MM.1S (cell line): Measurements from ENCODE around the gene PRR23B.

Experiments
- DNase-seq: peaks from one replicate; pipeline ENCODE4 v3.0.0-alpha.2; 2015
- H2AFZ ChIP-seq: fragments of 300-600 bp; sonication (generic); 2 replicates; pipeline ENCODE4 v1.6.0; 2016; ENCODE audit warnings: antibody characterized with exemption, low read length
- H3F3A ChIP-seq: fragments of 300-600 bp; sonication (generic); 2 replicates; pipeline ENCODE4 v1.6.1; 2016; ENCODE audit warnings: mild to moderate bottlenecking, antibody characterized with exemption, low read length, moderate library complexity, mixed read lengths; ENCODE audit not compliant: insufficient read depth
- H3K27ac ChIP-seq: fragments of 300-600 bp; sonication (generic); 2 replicates; pipeline ENCODE4 v1.5.1; 2016; ENCODE audit warnings: mild to moderate bottlenecking, low read length
- H3K27me3 ChIP-seq: fragments of 300-600 bp; sonication (generic); replicated peaks from 2 replicates; pipeline ENCODE4 v1.6.0; 2016; ENCODE audit warnings: low read length; ENCODE audit not compliant: insufficient read depth
- H3K36me3 ChIP-seq: fragments of 300-600 bp; sonication (generic); replicated peaks from 2 replicates; pipeline ENCODE4 v1.6.1; 2016; ENCODE audit warnings: mild to moderate bottlenecking, low read length, mixed read lengths; ENCODE audit not compliant: insufficient read depth
- H3K4me1 ChIP-seq: fragments of 300-600 bp; sonication (generic); 2 replicates; pipeline ENCODE4 v1.6.1; 2016; ENCODE audit warnings: low read length, mixed read lengths
- H3K4me2 ChIP-seq: fragments of 300-600 bp; sonication (generic); 2 replicates; pipeline ENCODE4 v1.6.0; 2016; ENCODE audit warnings: low read depth, low read length
- H3K4me3 ChIP-seq: fragments of 300-600 bp; sonication (generic); 2 replicates; pipeline ENCODE4 v1.5.1; 2016; ENCODE audit warnings: low read length, mixed read lengths
- H3K79me2 ChIP-seq: fragments of 300-600 bp; sonication (generic); 2 replicates; pipeline ENCODE4 v1.6.1; 2016; ENCODE audit warnings: mixed run types, low read length, mixed read lengths
- H3K9ac ChIP-seq: fragments of 300-600 bp; sonication (generic); 2 replicates; pipeline ENCODE4 v1.6.1; 2016; ENCODE audit warnings: low read length, mixed read lengths
- H3K9me2 ChIP-seq: fragments of 300-600 bp; sonication (generic); replicated peaks from 2 replicates; pipeline ENCODE4 v1.6.1; 2016; ENCODE audit warnings: mild to moderate bottlenecking, low read length, mixed read lengths; ENCODE audit not compliant: insufficient read depth
- H3K9me3 ChIP-seq: fragments of 300-600 bp; sonication (generic); replicated peaks from 2 replicates; pipeline ENCODE4 v1.6.1; 2016; ENCODE audit warnings: mild to moderate bottlenecking, low read length, mixed read lengths; ENCODE audit not compliant: insufficient read depth
- H4K20me1 ChIP-seq: fragments of 300-600 bp; sonication (generic); 2 replicates; pipeline ENCODE4 v1.6.1; 2016; ENCODE audit warnings: mild to moderate bottlenecking, low read length, moderate library complexity, mixed read lengths; ENCODE audit not compliant: insufficient read depth
- CTCF ChIP-seq: fragments of 300-600 bp; sonication (generic); IDR thresholded peaks from 2 replicates; pipeline ENCODE4 v1.5.1; 2016; ENCODE audit warnings: antibody characterized with exemption, low read length, mixed read lengths
- EZH2 ChIP-seq: fragments of 300-600 bp; sonication (generic); optimal IDR thresholded peaks from 2 replicates; pipeline ENCODE3; 2017; ENCODE audit warnings: low read depth, mild to moderate bottlenecking, antibody characterized with exemption, low read length, mixed read lengths
- EZH2phosphoT487 ChIP-seq: fragments of 300-600 bp; sonication (generic); IDR thresholded peaks from 2 replicates; pipeline ENCODE4 v1.6.1; 2018; ENCODE audit warnings: antibody characterized with exemption, low read length

PRR23B gene

GRCh38 chr3:139020868-139021234, at the start of gene PRR23B:
Gene PRR23B, minus strand, starts transcription at chr3:139020926. Its CDS starts 265 bp downstream, at chr3:139020661.
- no peak within 1 kb of the TSS for H3K9ac ChIP-seq
- H3F3A ChIP-seq, result no peaks in the 10 kb centered on the region
- H3K79me2 ChIP-seq, result no peaks in the 10 kb centered on the region
- H3K27ac ChIP-seq, result no peak within 1 kb of the TSS
- H2AFZ ChIP-seq, result no peak within 1 kb of the TSS
- no peak within 1 kb of the TSS for H3K4me3 ChIP-seq
- no peak within 1 kb of the TSS for H3K4me2 ChIP-seq
- no peaks in the 10 kb centered on the region for H3K9me3 ChIP-seq
- TF ChIP-seq CTCF (peak; percentile 15; the same call in 1 of the 2 replicates), EZH2 (no peak)
- no peaks in the 10 kb centered on the region for H3K9me2 ChIP-seq
- no peak for DNase-seq
- no peaks in the 10 kb centered on the region; the same call in 1 of the 2 replicates for H3K36me3 ChIP-seq
- no peaks in the 10 kb centered on the region for H3K27me3 ChIP-seq
- H4K20me1 ChIP-seq, result no peaks in the 10 kb centered on the region
- H3K4me1 ChIP-seq, result no peaks in the 10 kb centered on the region

GRCh38 chr3:139062918-139063317, 42.2 kb upstream of the PRR23B start:
- H3K79me2 ChIP-seq, result no peaks in the 10 kb centered on the region
- no peaks in the 10 kb centered on the region for H3K27me3 ChIP-seq
- no peak for DNase-seq
- TF ChIP-seq EZH2phosphoT487 (no peak), EZH2 (no peak), CTCF (no peak)
- H3K27ac ChIP-seq, result no peak overlapping the region
- no peak overlapping the region for H3K9ac ChIP-seq
- H3K4me2 ChIP-seq, result no peak overlapping the region
- no peaks in the 10 kb centered on the region for H3K36me3 ChIP-seq
- no peaks in the 10 kb centered on the region for H3F3A ChIP-seq
- H3K9me3 ChIP-seq, result no peaks in the 10 kb centered on the region
- H3K4me1 ChIP-seq, result no peaks in the 10 kb centered on the region
- no peak overlapping the region for H2AFZ ChIP-seq
- no peaks in the 10 kb centered on the region for H3K9me2 ChIP-seq
- no peak overlapping the region for H3K4me3 ChIP-seq
- H4K20me1 ChIP-seq, result no peaks in the 10 kb centered on the region

GRCh38 chr3:139052802-139053600, 32.3 kb upstream of the PRR23B start:
- Histone ChIP-seq H3K79me2 (no peaks in the 10 kb centered on the region), H3K9ac (no peak overlapping the region), H3K4me1 (peaks cover 16% of the 10 kb centered on the region), H3K4me3 (peak overlapping the region; percentile 10; the same call in 1 of the 2 replicates), H3K4me2 (peak overlapping the region; percentile 48), H3K27me3 (no peaks in the 10 kb centered on the region), H3K27ac (peak overlapping the region; percentile 16; the same call in 1 of the 2 replicates), H2AFZ (peak overlapping the region; percentile 48), H3K36me3 (no peaks in the 10 kb centered on the region), H4K20me1 (no peaks in the 10 kb centered on the region), H3F3A (peaks cover 8% of the 10 kb centered on the region; the same call in 1 of the 2 replicates), H3K9me3 (no peaks in the 10 kb centered on the region), H3K9me2 (no peaks in the 10 kb centered on the region)
- no peak for TF ChIP-seq EZH2
- no peak for TF ChIP-seq CTCF
- TF ChIP-seq EZH2phosphoT487, result no peak
- peak; percentile 76 for DNase-seq
